Left ventricle myocardium inferior (tissue), 1 donor: ENCODE measurements around the gene ITGA1. TPM values are rescaled to one million over a fixed set of nuclear protein-coding genes. Genes with fewer than 3 reads are reported as not detected.

Experiments used
- DNase-seq: peaks from one replicate; pipeline ENCODE4 v3.0.0-alpha.2; 2020
- H3K27ac ChIP-seq: fragments of 200-600 bp; replicated peaks from 2 replicates; pipeline ENCODE4 v1.8.0; 2021
- H3K27me3 ChIP-seq: fragments of 200-600 bp; 2 replicates; pipeline ENCODE4 v1.8.0; 2021; ENCODE audit warnings: low read depth
- H3K36me3 ChIP-seq: fragments of 200-600 bp; 2 replicates; pipeline ENCODE4 v1.8.0; 2021
- H3K4me1 ChIP-seq: fragments of 200-600 bp; 2 replicates; pipeline ENCODE4 v1.8.0; 2021
- H3K4me3 ChIP-seq: fragments of 200-600 bp; 2 replicates; pipeline ENCODE4 v1.8.0; 2021; ENCODE audit warnings: mild to moderate bottlenecking, moderate library complexity
- H3K9me3 ChIP-seq: fragments of 200-600 bp; replicated peaks from 2 replicates; pipeline ENCODE4 v1.8.0; 2021
- CTCF ChIP-seq: fragments of 200-600 bp; IDR thresholded peaks from 2 replicates; pipeline ENCODE4 v1.8.0; 2021; ENCODE audit warnings: antibody characterized with exemption, mild to moderate bottlenecking, borderline replicate concordance
- intact Hi-C: fragments of 100-400 bp; cut with micrococcal nuclease; formaldehyde crosslinking; loops from one replicate; pipeline ENCODE4 v1.11.0; 2022
- total RNA-seq: library from RNA; stranded (reverse); fragmentation: NEBNext Ultra II Directional; extraction: Animal tissue kit (Norgen Biotek cat#: 25700); gene quantifications from one replicate; pipeline ENCODE4 v1.2.1, GENCODE V29; 2021
- donor health status: DM: no; HTN: yes; CAD: no; lungs with severe emphysema.

The ITGA1 gene
- total RNA-seq, 1 donor from 2014 or later = 28.4 TPM

- TF ChIP-seq CTCF = no peak
- peaks cover 32% of the 10 kb centered on the region for H3K27me3 ChIP-seq
- peak; percentile 44 for DNase-seq
- H3K36me3 ChIP-seq = no peaks in the 10 kb centered on the region
- H3K9me3 ChIP-seq = no peaks in the 10 kb centered on the region
- H3K27ac ChIP-seq = peak within 1 kb of the TSS; percentile 43
- intact Hi-C loops = no loop called here
- peak within 1 kb of the TSS; percentile 75 for H3K4me3 ChIP-seq
- peaks cover 32% of the 10 kb centered on the region for H3K4me1 ChIP-seq
These were observed 201.5 kb downstream of the ITGA1 start, which contains the start of gene ITGA2 for GRCh38 chr5:52989025-52989780. ITGA2 (plus strand) TSS chr5:52989352; CDS start chr5:52989469, 117 bp downstream.

- DNase-seq = peak; percentile 22
- TF ChIP-seq CTCF = peak; percentile 43
- Histone ChIP-seq H3K4me1 (peaks cover 32% of the 10 kb centered on the region), H3K27me3 (peaks cover 32% of the 10 kb centered on the region), H3K36me3 (no peaks in the 10 kb centered on the region), H3K9me3 (no peaks in the 10 kb centered on the region), H3K4me3 (peak overlapping the region; percentile 75), H3K27ac (no peak overlapping the region)
- intact Hi-C loops = no loop called here
These were observed 202.2 kb downstream of the ITGA1 start for GRCh38 chr5:52989781-52990527.

- H3K4me1 ChIP-seq = peaks cover 32% of the 10 kb centered on the region
- H3K36me3 ChIP-seq = no peaks in the 10 kb centered on the region
- DNase-seq = no peak
- H3K9me3 ChIP-seq = no peaks in the 10 kb centered on the region
- peaks cover 32% of the 10 kb centered on the region for H3K27me3 ChIP-seq
- peak overlapping the region; percentile 75 for H3K4me3 ChIP-seq
- no peak for TF ChIP-seq CTCF
- no peak overlapping the region for H3K27ac ChIP-seq
- intact Hi-C loops = no loop called here
These were observed 202.8 kb downstream of the ITGA1 start for GRCh38 chr5:52990528-52990925.

- H3K9me3 ChIP-seq = no peaks in the 10 kb centered on the region
- no peaks in the 10 kb centered on the region for H3K36me3 ChIP-seq
- no peak overlapping the region for H3K4me3 ChIP-seq
- peaks cover 24% of the 10 kb centered on the region for H3K4me1 ChIP-seq
- no peak for TF ChIP-seq CTCF
- H3K27ac ChIP-seq = no peak overlapping the region
- DNase-seq = no peak
- intact Hi-C loops = no loop called here
- H3K27me3 ChIP-seq = peaks cover 32% of the 10 kb centered on the region
These were observed 205.7 kb downstream of the ITGA1 start for GRCh38 chr5:52993367-52993766.

GRCh38 chr5:52994266-52994665 lies 206.6 kb downstream of the ITGA1 start:
- Histone ChIP-seq H3K4me1 (peaks cover 15% of the 10 kb centered on the region), H3K9me3 (no peaks in the 10 kb centered on the region), H3K27me3 (peaks cover 26% of the 10 kb centered on the region), H3K27ac (no peak overlapping the region), H3K36me3 (no peaks in the 10 kb centered on the region), H3K4me3 (no peak overlapping the region)
- no peak for DNase-seq
- no peak for TF ChIP-seq CTCF
- intact Hi-C loops = no loop called here
